Left colon (tissue), 2 donors: ENCODE data around the gene BBOX1. TPM values are rescaled to one million over a fixed set of nuclear protein-coding genes. Genes with fewer than 3 reads are reported as not detected.
A peak's percentile ranks its signal among the peaks of the same experiment; 100 is the strongest.
"Not testable (repeated sequence)": the region's sequence is repeated elsewhere in the genome, so short reads cannot be mapped to it uniquely, and the experiment has no call there.

Experiments
- ATAC-seq: fragments of 200-7000 bp; cut with Tn5 transposase; one replicate; pipeline ENCODE4 v1.9.1; 2020; ENCODE audit warnings: mild to moderate bottlenecking, moderate library complexity
- DNase-seq, 2 donors: peaks; one replicate each; pipeline ENCODE4 v3.0.0-alpha.2; 2020
- intact Hi-C, 2 donors: fragments of 100-400 bp; cut with DNase I in 1 of 2; cut with micrococcal nuclease in 1 of 2; formaldehyde crosslinking; loops; one replicate each; pipeline versions ENCODE4 v1.11.2 to v1.14.0; 2022; cut with DNase I, micrococcal nuclease
- total RNA-seq, 2 donors: library from RNA; stranded (reverse); fragmentation: NEBNext Ultra II Directional; extraction: Animal tissue kit (Norgen Biotek cat#: 25700); gene quantifications; one replicate each; pipeline ENCODE4 v1.2.1, GENCODE V29; 2021
- donor health status: DM: no; HTN: no; CAD: no.
- donor health status: DM: yes; HTN: yes; CAD: no.

Gene BBOX1
- total RNA-seq, 2 donors from 2014 or later: not detected

DNA sequence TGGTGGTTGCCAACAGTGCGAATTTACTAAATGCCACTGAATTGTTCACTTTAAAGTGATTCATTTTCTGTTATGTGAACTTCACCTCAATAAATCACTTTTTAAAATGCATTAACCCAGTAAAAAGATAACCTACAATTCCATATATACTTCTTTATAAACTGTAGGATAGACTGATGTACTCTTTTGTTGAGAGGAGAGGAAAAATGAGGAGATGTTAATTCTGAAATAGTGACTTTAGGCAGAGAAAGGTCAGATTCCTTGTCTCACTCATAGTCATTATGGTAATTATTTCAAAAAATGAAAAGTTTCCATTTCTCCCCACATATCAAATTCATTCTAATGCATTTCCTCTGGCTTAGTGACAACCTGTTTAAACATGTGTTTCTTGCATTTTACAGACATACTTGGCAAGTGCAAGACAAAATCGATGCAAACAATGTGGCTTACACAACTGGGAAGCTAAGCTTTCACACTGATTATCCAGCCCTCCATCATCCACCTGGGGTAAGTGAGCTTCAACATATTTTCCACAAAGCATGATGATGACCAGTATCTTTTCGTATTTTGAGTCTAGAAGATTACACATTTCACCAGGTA, 74.5 kb downstream of the BBOX1 start:
- DNase-seq (no peak), ATAC-seq (no peak)
- intact Hi-C loops: no loop called here

DNA sequence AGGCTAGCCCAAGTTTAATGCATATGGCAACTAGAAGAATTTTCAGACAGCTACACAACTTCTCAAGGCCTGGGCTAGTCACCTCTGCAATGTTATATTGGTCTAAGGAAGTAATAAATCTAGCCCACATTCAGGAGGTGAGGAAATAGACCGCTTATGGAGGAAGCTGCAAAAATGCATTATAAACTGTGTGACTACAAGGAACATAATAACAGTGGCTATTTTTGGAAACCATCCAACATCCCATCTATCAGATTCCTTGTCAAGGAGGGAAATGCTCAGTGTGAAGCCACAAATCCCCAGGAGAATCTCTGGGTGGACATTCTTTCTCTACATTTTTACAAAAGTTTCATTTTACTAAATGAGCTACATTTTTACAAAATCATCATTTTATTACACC, 76.1 kb downstream of the BBOX1 start:
- DNase-seq: no peak
- intact Hi-C loops: no loop called here
- no peak for ATAC-seq

DNA sequence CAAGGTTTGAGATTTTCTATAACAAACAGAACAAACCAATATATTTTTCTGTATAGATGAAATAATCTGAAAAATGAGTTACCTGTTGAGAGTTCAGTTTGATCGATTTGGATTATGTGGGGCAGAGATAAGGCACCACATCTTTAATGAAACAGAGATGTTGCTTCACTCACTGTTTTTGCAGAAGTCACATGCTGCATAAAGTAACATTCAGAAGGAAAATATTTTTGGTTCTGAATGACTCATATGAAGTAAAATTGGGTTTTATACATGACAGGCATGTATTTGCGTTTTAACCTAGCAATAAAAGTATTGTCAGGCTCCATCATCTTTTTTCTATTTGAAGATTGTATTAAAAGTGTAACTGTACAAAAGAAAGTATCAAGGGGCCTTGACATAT, 77.8 kb downstream of the BBOX1 start:
- intact Hi-C loops: no loop called here
- no peak for ATAC-seq
- DNase-seq: no peak

DNA sequence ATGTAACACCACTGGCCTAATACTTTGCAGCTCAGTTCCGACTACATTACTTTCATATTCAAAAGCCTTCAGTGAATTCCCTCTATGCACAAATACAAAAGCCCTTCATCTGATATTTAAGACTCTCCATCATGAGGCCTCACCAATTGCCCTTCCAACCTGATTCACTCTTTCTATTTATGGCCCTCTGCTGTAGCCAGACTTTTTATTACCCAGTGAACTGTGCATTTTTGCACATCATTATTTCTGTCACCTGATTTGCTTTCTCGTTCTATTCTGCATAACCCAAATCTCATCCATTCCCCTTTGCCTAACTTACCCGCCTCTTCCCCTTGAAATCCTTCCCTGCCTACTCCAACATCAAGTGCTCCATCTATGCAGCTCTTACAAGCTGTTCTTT, 78.3 kb downstream of the BBOX1 start:
- intact Hi-C loops: no loop called here
- no peak for ATAC-seq
- DNase-seq: no peak

DNA sequence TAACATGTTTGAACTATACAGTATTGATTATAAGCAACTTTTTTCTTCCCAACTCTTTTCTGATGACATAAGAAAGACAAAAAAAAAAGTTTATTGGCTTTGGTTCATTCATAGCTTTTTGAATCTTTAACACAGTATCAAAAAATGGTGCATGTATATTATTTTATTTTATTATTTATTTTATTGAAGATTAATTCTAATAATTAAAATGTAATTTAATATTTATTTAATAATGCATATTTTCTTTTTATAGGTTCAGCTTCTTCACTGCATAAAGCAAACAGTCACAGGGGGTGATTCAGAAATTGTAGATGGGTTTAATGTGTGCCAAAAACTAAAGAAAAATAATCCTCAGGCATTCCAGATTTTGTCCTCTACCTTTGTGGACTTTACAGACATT, 78.8 kb downstream of the BBOX1 start:
- intact Hi-C loops: no loop called here
- no peak for DNase-seq
- ATAC-seq: no peak

DNA sequence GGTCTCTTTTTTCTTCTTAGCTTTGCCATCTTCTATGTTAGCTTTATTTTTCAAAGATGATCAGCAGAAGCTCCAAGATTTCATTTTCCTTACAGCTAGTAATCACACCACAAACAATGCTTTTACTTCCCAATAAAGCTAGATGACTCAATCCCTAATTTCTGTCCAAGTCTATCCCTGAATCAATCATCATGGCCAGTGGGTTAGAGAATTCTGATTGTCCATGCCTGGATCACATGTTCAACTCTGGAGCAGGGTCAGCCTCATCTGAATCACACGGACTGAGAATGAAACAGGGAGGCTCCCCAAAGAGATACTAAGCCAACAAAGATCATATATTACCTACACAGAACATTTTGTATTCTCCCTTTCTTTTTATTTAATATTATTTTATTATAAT, 79.6 kb downstream of the BBOX1 start:
- no peak for DNase-seq
- intact Hi-C loops: loop anchor here in 1 of 2 donors (10.0 kb wide), 1 partner anchor 365 kb away; no protein-coding TSS in a partner anchor
- ATAC-seq: no peak

DNA sequence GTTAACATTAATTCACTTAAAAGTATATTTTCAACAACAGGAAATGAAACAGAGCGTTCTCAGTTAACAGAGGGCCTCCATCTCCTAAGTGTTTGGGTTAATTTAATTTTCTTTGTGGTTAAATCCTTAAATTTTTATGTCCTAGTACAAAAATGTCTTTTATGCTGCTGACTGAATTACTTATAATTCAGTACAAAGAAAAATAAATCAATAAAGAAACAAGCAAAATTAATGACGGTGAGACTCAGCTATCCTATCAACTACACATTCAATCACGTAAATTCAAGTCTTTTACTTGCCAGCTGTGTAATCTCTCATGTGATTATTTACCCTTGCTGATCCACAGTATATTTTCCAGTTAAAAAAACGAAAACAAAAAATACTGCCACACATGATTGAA, 81.4 kb downstream of the BBOX1 start:
- ATAC-seq (no peak), DNase-seq (no peak)
- intact Hi-C loops: loop anchor here in 1 of 2 donors (10.0 kb wide), 1 partner anchor 367 kb away; no protein-coding TSS in a partner anchor

DNA sequence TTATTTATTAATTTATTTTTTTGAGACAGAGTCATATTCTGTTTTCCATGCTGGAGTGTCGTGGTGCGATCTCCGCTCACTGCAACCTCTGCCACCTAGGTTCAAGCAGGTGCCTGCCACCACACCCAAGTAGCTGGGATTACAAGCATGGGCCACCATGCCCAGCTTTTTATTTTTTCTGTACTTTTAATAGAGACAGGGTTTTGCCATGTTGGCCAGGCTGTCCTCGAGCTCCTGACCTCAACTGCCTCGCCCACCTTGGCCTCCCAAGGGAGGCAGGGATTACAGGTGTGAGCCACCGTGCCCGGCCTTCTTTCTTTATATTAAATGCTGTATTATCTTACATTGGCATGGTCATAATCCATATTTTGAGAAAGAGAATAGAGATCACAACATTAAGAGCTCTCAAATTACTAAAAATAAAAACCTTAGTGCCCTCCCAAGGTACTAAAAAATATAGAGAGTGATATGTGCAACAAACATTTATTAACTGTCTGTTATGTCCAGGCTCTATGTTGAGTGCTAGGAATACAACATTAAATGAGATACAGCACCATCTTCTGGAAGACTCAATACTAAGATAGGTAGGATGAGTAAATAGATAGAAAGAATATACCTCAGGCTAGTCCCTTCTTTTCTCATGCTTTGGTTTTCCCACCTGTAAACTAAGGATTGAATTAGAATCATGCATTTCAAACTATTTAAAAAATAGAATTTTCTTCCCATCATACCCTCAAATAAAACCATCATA, 84.1 kb downstream of the BBOX1 start:
- DNase-seq: no peak
- intact Hi-C loops: loop anchor here in 1 of 2 donors (10.0 kb wide), 1 partner anchor 370 kb away; no protein-coding TSS in a partner anchor
- ATAC-seq: no peak

DNA sequence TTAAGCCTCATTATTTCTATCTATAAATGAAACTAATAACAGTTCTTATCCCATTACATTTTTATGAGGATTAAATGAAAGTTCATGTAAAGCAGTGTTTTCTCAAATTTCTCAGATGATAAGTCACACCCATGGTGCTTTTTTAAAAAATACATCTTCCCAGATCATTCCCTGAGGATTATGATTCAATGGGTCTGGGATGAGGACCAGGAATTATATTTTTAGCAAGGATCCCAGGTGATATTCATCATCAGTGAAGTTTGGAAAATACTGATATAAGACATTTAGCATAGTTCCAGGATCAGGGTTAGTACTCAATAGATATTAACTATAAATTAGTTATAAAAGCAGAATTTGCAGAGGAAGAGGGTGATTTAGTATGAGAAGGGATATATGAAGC, 89.1 kb downstream of the BBOX1 start:
- no peak for ATAC-seq
- intact Hi-C loops: loop anchor here in 1 of 2 donors (10.0 kb wide), 1 partner anchor 375 kb away; no protein-coding TSS in a partner anchor
- DNase-seq: no peak

DNA sequence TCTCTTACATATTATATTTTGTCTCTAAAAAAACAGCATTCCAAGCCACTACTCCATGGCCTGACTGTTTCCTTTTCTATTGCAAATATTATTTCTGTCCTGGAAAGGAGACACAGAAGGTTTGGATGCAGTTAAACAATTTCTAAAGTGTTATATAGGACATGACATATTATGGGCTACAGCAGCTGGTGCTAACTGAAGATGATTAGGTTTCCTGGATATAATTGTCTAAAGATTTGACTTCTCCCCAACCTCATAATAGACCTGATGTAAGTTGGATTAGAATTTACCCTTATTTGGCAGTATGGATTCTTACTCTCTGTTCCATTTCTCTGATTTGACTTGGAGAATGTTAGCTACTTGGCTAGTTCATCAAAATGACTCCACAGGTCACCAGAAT, 90.2 kb downstream of the BBOX1 start:
- intact Hi-C loops: no loop called here
- DNase-seq: no peak
- no peak for ATAC-seq

DNA sequence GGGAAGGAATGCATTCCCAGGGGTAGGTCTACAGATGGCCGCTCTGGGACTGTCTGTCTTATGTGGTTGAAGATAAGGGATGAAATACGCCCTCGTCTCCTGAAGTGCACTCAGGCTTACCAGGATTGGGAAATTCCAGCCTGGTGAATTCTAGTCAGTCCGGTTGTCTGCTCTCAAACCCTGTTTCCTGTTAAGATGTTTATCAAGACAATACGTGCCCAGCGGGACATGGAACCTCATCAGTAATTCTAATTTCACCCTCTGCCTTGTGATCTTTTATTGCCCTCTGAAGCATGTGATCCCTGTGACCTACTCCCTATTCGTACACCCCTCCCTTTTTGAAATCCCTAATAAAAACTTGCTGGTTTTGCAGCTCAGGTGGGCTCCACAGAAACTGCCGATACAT, 95.3 kb downstream of the BBOX1 start:
- DNase-seq, intact Hi-C loops, ATAC-seq: not testable (repeated sequence)

DNA sequence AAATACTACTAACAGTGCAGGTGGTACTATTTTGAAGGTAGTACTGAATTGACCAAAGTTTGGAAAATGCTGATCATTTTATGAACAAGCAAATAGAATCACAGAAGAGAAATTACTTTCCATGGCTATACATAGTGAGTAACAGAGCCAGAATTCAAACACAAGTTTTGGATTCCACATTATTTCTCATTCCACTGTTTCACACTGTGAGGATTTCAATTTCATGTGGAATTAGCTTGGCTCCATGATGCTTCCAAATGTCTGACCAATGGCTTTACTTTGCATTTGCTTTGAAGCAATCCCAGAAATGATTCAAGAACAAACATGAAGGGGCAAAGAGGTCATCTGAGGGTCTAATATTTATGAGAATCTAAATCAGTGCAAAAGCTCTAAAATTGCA, 98.1 kb downstream of the BBOX1 start:
- DNase-seq (no peak), ATAC-seq (no peak)
- intact Hi-C loops: no loop called here

DNA sequence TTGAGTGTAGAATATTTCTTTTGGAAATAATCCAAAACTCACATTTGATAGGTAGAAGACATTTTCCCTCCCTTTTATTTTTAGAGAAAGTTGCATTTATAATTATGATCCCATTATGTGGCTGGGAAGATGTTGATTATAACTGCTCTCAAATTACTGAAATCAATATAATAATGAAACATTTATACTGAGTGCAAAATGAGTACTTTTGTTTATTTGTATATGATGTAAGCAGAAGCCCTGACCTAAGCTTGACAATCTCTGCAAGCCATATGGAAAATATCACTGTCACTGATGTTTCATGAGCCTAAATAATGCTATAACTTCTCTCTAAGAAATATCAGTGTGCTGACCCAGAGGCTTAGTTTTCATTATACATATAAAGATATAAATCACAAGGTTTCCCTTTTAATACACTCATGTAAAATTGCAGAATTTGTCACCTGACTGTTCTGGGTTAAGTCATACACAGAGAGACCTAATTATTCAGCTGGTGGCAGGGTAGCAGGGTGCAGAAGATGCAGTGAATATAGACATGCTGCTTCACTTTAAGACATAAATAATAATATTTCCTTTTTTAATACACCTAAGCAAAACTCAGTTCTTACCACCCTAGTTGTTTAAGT, 99.2 kb downstream of the BBOX1 start:
- DNase-seq (no peak), ATAC-seq (no peak)
- intact Hi-C loops: no loop called here

DNA sequence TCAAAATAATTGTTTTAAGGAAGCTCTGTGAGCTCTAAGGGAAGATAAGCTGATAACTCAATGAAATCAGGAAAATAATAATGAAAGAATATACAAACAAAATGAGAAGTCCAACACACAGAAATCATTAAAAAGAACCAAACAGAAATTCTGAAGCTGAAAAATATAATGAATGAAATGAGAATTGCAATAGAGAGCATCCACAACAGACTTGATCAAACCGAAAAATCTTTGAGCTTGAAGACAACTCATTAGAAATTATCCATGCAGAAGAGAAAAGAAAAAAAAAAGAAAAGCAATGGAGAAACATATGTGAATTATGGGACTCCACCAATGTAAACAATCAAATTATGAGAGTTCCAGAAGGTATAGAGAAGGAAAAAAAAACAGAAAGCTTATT, 101.0 kb downstream of the BBOX1 start:
- no peak for DNase-seq
- intact Hi-C loops: no loop called here
- no peak for ATAC-seq

DNA sequence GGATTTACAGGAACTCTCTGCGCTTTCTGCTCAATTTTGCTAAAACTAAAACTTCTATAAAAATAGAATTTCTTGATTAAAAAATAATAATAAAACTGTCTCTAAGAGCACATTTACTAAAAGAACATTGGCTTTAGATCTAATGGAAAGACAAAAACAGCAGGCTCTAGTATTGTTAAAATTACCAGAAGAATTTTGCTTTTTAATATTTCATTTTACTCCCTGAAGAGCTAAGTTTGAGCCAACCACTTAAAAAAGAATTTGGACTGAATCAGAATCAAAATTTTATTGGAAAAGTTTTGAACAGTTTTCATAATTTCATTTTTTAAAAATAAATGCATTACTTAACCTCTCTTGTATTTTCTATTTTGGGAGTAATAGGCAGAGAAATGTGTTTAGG, 107.3 kb downstream of the BBOX1 start:
- intact Hi-C loops: no loop called here
- no peak for DNase-seq
- no peak for ATAC-seq

DNA sequence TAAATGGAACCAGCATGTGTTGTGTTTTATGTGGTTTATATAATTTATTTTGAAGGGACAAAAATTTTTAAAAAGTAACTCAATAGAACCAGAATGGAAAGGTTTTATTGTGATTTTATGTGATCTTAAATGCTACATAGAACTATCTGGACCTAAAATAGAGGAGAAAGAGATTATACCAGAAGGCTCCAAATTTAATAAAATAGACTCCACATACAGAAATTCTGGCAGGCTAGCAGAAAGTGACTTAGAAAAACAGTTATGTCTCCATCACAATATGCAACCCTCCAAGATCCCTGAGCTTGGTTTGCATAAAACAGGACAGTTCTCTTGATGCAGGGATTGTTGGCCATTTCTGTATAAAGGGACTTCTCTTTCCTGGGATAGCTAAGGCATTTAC, 107.9 kb downstream of the BBOX1 start:
- intact Hi-C loops: no loop called here
- DNase-seq: no peak

DNA sequence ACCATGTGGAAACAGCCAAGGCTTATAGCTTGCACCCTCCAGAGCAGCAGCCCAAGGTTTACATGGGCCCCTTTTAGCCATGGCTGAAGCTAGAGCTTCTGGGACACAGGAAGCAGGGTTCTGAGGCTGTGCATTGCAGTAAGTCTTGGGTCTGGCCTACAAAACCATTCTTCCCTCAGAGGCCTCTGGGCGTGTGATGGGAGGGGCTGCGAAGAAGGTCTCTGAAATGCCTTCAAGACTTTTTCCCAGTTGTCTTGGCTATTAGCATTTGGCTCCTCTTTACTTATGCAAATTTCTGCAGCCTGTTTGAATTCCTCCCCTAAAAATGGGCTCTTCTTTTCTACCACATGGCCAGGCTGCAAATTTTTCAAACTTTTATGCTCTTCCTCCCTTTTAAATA, 109.5 kb downstream of the BBOX1 start:
- no peak for DNase-seq
- intact Hi-C loops: loop anchor here in 1 of 2 donors (10.0 kb wide), 1 partner anchor 855 kb away; no protein-coding TSS in a partner anchor
- no peak for ATAC-seq

More for the DNA sequence above, 107.9 kb downstream of the BBOX1 start:
- no peak for ATAC-seq

DNA sequence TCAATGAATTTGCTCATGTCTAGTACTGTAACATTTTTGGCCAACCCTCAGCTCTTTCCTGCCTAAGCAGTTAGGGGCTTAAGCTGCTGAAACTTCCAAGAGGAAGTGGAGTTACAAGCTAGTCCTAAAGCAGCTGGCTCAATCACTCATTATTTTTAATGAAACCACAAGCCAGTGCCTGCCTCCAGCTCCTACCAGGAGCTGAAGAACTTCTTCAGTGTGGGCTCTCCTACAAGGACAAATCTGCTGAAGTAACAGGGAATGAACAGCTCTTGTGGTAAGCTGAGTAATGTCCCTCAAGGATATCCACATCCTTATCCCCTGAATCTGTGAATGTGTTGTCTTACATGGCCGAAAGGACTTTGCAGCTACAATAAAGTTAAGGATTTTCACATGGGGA, 112.5 kb downstream of the BBOX1 start:
- DNase-seq (no peak), ATAC-seq (no peak)
- intact Hi-C loops: loop anchor here in 1 of 2 donors (10.0 kb wide), 1 partner anchor 858 kb away; no protein-coding TSS in a partner anchor

DNA sequence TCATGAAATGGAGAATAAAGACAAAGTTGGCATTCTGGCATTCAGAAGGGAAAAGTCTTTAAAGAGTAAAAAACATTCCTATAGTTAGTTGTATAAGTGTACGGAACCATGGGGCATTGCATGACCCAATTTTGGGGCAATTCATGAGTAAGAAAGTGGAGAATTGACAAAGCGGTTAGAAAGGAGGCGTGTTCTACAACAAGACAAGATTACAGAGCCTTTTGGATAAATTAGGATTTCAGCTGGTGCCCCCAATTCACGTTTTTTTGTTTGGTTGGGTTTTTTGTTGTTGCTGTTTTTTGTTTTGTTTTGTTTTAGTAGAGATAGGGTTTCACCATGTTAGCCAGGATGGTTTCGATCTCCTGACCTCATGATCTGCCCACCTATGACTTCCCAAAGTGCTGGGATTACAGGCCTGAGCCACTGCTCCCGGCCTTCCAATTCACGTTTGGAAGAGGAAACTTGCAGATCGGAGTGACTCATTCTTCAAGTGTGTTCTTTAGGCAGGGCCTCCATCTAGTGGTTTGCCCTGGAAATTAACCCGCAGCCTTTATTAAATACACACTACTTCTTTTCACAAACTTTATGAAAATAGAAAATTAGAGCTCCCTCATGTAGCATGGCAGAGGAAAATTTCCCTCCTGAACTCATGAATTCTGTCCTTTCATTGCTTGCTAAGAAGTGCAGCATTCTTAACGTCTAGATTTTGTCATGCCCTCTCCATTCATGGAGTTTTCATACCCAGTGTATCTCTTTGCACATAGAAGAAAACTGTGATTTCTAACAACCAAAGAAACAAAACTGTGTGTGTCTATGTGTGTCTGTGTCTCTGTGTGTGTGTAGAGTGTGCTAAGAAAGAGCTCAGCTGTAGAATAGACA, 118.1 kb downstream of the BBOX1 start:
- intact Hi-C loops: loop anchor here in 1 of 2 donors (2.0 to 10.0 kb wide), 2 partner anchors 404 to 864 kb away; no protein-coding TSS in a partner anchor
- ATAC-seq (peak; percentile 93), DNase-seq (peak in 1 of 2 donors; percentile 30)
